Stimulated activated CD8-positive, alpha-beta memory T cell treated with anti-CD3 and anti-CD28 coated beads, Interleukin-7, amount 100 ng/mL, for 48 hours (primary cell): ENCODE results near the gene GLT8D2.

Source experiments
- DNase-seq, 2 donors: peaks; one replicate each; pipeline ENCODE4 v3.0.0-alpha.2; 2020; ENCODE audit warnings: low read depth in 1 of 2; ENCODE audit errors: extremely low read depth in 1 of 2

Gene GLT8D2

GRCh38 chr12:104049903-104050356 is at the start of gene GLT8D2:
Gene GLT8D2, minus strand, starts transcription at chr12:104050187. Its CDS starts 30,539 bp downstream, at chr12:104019648.
- no peak for DNase-seq

- no peak for DNase-seq
These were observed 48.0 kb upstream of the GLT8D2 start for GRCh38 chr12:104097954-104098353.

- DNase-seq = no peak
These were observed 45.3 kb upstream of the GLT8D2 start for GRCh38 chr12:104095289-104095688.

- no peak for DNase-seq
These were observed 44.3 kb upstream of the GLT8D2 start for GRCh38 chr12:104094284-104094683.

GRCh38 chr12:104091136-104091535 is 41.1 kb upstream of the GLT8D2 start:
- DNase-seq = no peak

- no peak for DNase-seq
These were observed 40.7 kb upstream of the GLT8D2 start for GRCh38 chr12:104090685-104091084.

- DNase-seq = peak; percentile 10 to 54
These were observed 33.9 kb upstream of the GLT8D2 start for GRCh38 chr12:104083769-104084475.

GRCh38 chr12:104080764-104081163 is 30.8 kb upstream of the GLT8D2 start:
- DNase-seq = no peak

- DNase-seq = no peak
These were observed 29.0 kb upstream of the GLT8D2 start for GRCh38 chr12:104079024-104079423.

- no peak for DNase-seq
These were observed 23.7 kb upstream of the GLT8D2 start for GRCh38 chr12:104073699-104074098.

GRCh38 chr12:104072099-104072498 is 22.1 kb upstream of the GLT8D2 start:
- DNase-seq = no peak

- no peak for DNase-seq
These were observed 14.9 kb upstream of the GLT8D2 start for GRCh38 chr12:104064842-104065427.

- peak; percentile 83 to 84 for DNase-seq
These were observed 14.2 kb upstream of the GLT8D2 start, which contains the start of gene HCFC2 for GRCh38 chr12:104064031-104064841. Gene HCFC2, plus strand, starts transcription at chr12:104064531. Its CDS starts 30 bp downstream, at chr12:104064561.

GRCh38 chr12:104063712-104064030 is 13.7 kb upstream of the GLT8D2 start:
- DNase-seq = no peak

- no peak for DNase-seq
These were observed 10.8 kb upstream of the GLT8D2 start for GRCh38 chr12:104060791-104061190.

- no peak for DNase-seq
These were observed 10.0 kb upstream of the GLT8D2 start for GRCh38 chr12:104059963-104060362.

- DNase-seq = no peak
These were observed 8.8 kb upstream of the GLT8D2 start for GRCh38 chr12:104058802-104059201.

- DNase-seq = no peak
These were observed 7.8 kb upstream of the GLT8D2 start for GRCh38 chr12:104057771-104058197.

- DNase-seq = no peak
These were observed 6.5 kb upstream of the GLT8D2 start for GRCh38 chr12:104056419-104056972.

- DNase-seq = no peak
These were observed 5.8 kb upstream of the GLT8D2 start for GRCh38 chr12:104055686-104056388.
